ENCODE data around the gene OGN.

The OGN gene, protein sequence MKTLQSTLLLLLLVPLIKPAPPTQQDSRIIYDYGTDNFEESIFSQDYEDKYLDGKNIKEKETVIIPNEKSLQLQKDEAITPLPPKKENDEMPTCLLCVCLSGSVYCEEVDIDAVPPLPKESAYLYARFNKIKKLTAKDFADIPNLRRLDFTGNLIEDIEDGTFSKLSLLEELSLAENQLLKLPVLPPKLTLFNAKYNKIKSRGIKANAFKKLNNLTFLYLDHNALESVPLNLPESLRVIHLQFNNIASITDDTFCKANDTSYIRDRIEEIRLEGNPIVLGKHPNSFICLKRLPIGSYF

DNA sequence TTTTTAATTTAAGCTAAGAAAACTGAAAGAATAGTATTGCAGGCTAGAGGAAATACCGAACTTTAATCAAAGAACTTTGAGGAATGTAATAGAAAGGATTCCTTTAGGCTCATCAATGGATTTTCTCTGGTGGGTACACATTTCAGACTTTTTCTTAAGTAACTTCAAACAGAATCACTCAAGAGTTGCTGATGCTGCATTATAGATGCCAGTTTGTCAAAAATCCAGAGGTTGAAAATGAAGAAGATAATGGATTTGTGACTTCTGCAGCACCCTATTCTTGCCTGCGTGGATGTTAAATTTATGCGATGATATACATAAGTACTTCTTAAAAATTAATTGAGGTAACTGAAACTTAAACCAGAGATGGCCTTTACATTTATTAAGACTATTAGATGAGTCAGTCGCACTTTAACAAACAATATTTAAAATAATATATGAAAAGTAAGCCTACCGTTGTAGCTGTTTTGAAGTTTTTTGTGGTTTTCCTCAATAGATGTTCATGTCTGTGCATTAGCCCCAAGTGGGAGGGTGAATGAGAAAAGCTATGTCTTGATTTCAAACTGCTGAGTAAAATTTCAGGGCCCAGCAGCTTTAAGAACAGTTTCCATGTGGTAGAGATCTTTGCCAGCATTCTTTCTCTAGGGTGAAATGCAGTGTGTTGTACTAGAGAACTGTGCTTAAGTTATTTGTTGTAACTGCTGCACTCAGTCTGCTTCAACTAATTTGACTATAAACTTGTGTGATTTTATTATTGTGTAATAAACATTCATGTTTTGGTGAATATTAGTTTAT lies at the start of gene OGN:
Gene OGN (minus strand): TSS at position 537 of the 795 bp plus-strand sequence. CDS start 1,171 bp downstream, outside the sequence.
- Histone ChIP-seq H3K4me2 (ENCODE audit: low read depth, low read length) (no peak within 1 kb of the TSS), H3K9me2 (replicated peaks; ENCODE audit: insufficient read depth, low read length) (no peaks in the 10 kb centered on the region), H3K79me2 (ENCODE audit: low read length) (peaks cover 5% of the 10 kb centered on the region; the same call in 1 of the 2 replicates), H3K4me3 (ENCODE audit: low read length) (no peak within 1 kb of the TSS), H3K36me3 (replicated peaks; ENCODE audit: insufficient read depth, low read length) (no peaks in the 10 kb centered on the region), H3K27ac (ENCODE audit: low read length) (no peak within 1 kb of the TSS), H3F3A (ENCODE audit: insufficient read depth, low read length) (peaks cover 11% of the 10 kb centered on the region), H2AFZ (ENCODE audit: low read length) (no peak within 1 kb of the TSS), H4K20me1 (ENCODE audit: insufficient read depth, low read length) (no peaks in the 10 kb centered on the region), H3K27me3 (replicated peaks; ENCODE audit: insufficient read depth, low read length) (no peaks in the 10 kb centered on the region), H3K4me1 (ENCODE audit: low read length) (peaks cover 17% of the 10 kb centered on the region), H3K9me3 (replicated peaks; ENCODE audit: insufficient read depth, low read length) (no peaks in the 10 kb centered on the region), H3K9ac (ENCODE audit: low read length) (no peak within 1 kb of the TSS)
- no peak for TF ChIP-seq EZH2phosphoT487 (IDR thresholded peaks at IDR 0.05; ENCODE audit: low read length)
- TF ChIP-seq EZH2 (optimal IDR thresholded peaks at IDR 0.05; ENCODE audit: low read depth, low read length): no peak
- TF ChIP-seq, protein P1, sequence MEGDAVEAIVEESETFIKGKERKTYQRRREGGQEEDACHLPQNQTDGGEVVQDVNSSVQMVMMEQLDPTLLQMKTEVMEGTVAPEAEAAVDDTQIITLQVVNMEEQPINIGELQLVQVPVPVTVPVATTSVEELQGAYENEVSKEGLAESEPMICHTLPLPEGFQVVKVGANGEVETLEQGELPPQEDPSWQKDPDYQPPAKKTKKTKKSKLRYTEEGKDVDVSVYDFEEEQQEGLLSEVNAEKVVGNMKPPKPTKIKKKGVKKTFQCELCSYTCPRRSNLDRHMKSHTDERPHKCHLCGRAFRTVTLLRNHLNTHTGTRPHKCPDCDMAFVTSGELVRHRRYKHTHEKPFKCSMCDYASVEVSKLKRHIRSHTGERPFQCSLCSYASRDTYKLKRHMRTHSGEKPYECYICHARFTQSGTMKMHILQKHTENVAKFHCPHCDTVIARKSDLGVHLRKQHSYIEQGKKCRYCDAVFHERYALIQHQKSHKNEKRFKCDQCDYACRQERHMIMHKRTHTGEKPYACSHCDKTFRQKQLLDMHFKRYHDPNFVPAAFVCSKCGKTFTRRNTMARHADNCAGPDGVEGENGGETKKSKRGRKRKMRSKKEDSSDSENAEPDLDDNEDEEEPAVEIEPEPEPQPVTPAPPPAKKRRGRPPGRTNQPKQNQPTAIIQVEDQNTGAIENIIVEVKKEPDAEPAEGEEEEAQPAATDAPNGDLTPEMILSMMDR (IDR thresholded peaks at IDR 0.05; ENCODE audit: low read length): no peak
- no peak for DNase-seq

DNA sequence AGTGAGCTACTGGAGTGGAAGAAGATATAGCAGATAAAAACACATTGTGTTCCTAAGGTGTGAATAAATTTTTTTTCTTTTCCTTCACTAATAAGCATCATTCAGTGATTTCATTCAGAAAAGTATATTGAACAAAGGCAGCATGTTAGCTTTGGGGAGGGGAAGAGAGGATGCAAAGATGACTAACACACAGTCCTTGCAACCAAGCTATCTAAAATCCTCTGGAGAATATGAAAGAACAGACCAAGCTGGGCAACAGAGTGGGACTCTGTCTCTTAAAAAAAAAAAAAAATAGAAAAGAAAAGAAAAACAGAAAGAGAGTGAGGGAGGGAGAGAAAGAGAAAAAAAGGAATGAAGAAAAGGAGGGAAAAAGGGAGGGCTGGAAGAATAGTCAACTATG lies 42.2 kb upstream of the OGN start:
- H3K4me3 ChIP-seq (ENCODE audit: low read length): no peak overlapping the region
- no peak for TF ChIP-seq EZH2 (optimal IDR thresholded peaks at IDR 0.05; ENCODE audit: low read depth, low read length)
- TF ChIP-seq, protein P1 (IDR thresholded peaks at IDR 0.05; ENCODE audit: low read length): no peak
- no peak for TF ChIP-seq EZH2phosphoT487 (IDR thresholded peaks at IDR 0.05; ENCODE audit: low read length)
- H3K9ac ChIP-seq (ENCODE audit: low read length): no peak overlapping the region
- no peaks in the 10 kb centered on the region for H3K9me3 ChIP-seq (replicated peaks; ENCODE audit: insufficient read depth, low read length)
- H3K4me1 ChIP-seq (ENCODE audit: low read length): no peaks in the 10 kb centered on the region
- H3F3A ChIP-seq (ENCODE audit: insufficient read depth, low read length): no peaks in the 10 kb centered on the region
- no peak overlapping the region for H3K4me2 ChIP-seq (ENCODE audit: low read depth, low read length)
- H2AFZ ChIP-seq (ENCODE audit: low read length): no peak overlapping the region
- no peak overlapping the region for H3K27ac ChIP-seq (ENCODE audit: low read length)
- H4K20me1 ChIP-seq (ENCODE audit: insufficient read depth, low read length): no peaks in the 10 kb centered on the region
- no peaks in the 10 kb centered on the region for H3K9me2 ChIP-seq (replicated peaks; ENCODE audit: insufficient read depth, low read length)
- no peaks in the 10 kb centered on the region for H3K27me3 ChIP-seq (replicated peaks; ENCODE audit: insufficient read depth, low read length)
- no peak for DNase-seq
- no peaks in the 10 kb centered on the region for H3K79me2 ChIP-seq (ENCODE audit: low read length)
- H3K36me3 ChIP-seq (replicated peaks; ENCODE audit: insufficient read depth, low read length): no peaks in the 10 kb centered on the region

DNA sequence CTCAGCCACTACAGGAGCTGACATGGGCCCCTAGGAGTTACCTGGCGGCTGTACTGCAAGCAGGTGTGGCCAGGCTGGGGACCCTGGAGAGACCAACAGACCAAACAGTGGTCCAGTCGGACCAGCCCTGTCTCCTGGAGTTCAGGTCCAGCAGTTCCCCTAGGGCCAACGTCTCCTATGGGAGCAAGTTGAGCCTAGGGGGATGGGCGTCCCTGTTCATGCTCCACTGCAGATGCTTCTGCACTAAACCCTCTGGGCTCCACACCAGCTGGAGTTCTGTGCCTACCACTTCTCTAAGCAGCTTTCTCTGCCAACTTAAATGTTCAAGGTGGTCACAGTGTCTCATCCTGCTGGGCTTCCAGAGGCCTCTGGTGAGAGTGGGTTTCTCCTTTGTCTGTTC lies 40.5 kb upstream of the OGN start:
- Histone ChIP-seq H3K9me2 (replicated peaks; ENCODE audit: insufficient read depth, low read length) (no peaks in the 10 kb centered on the region), H3K27me3 (replicated peaks; ENCODE audit: insufficient read depth, low read length) (no peaks in the 10 kb centered on the region), H3K9ac (ENCODE audit: low read length) (no peak overlapping the region), H4K20me1 (ENCODE audit: insufficient read depth, low read length) (no peaks in the 10 kb centered on the region), H3K36me3 (replicated peaks; ENCODE audit: insufficient read depth, low read length) (no peaks in the 10 kb centered on the region), H3K4me2 (ENCODE audit: low read depth, low read length) (no peak overlapping the region), H2AFZ (ENCODE audit: low read length) (no peak overlapping the region), H3K4me3 (ENCODE audit: low read length) (no peak overlapping the region), H3K9me3 (replicated peaks; ENCODE audit: insufficient read depth, low read length) (no peaks in the 10 kb centered on the region), H3K79me2 (ENCODE audit: low read length) (no peaks in the 10 kb centered on the region), H3F3A (ENCODE audit: insufficient read depth, low read length) (no peaks in the 10 kb centered on the region), H3K4me1 (ENCODE audit: low read length) (no peaks in the 10 kb centered on the region), H3K27ac (ENCODE audit: low read length) (no peak overlapping the region)
- no peak for DNase-seq
- TF ChIP-seq EZH2 (optimal IDR thresholded peaks at IDR 0.05; ENCODE audit: low read depth, low read length) (no peak), EZH2phosphoT487 (IDR thresholded peaks at IDR 0.05; ENCODE audit: low read length) (no peak)
- TF ChIP-seq, protein P1 (IDR thresholded peaks at IDR 0.05; ENCODE audit: low read length): no peak

All from MM.1S (cell line).